ENCODE measurements around the gene LINC00237.

The LINC00237 gene

GRCh38 chr20:21125072-21125848 is 19.1 kb upstream of the LINC00237 start:
- DNase-seq (ENCODE audit: low spot score) = no peak

GRCh38 chr20:21124190-21124589 is 18.0 kb upstream of the LINC00237 start:
- DNase-seq (ENCODE audit: low spot score) = no peak

- no peak for DNase-seq (ENCODE audit: low spot score)
Measured at GRCh38 chr20:21118782-21119181, 12.6 kb upstream of the LINC00237 start.

GRCh38 chr20:21118138-21118537 is 12.0 kb upstream of the LINC00237 start:
- no peak for DNase-seq (ENCODE audit: low spot score)

GRCh38 chr20:21117521-21117920 is 11.4 kb upstream of the LINC00237 start:
- DNase-seq (ENCODE audit: low spot score) = no peak

- DNase-seq (ENCODE audit: low spot score) = no peak
Measured at GRCh38 chr20:21114584-21114983, 8.4 kb upstream of the LINC00237 start.

- DNase-seq (ENCODE audit: low spot score) = no peak
Measured at GRCh38 chr20:21113697-21114096, 7.5 kb upstream of the LINC00237 start.

GRCh38 chr20:21111416-21111815 is 5.3 kb upstream of the LINC00237 start:
- no peak for DNase-seq (ENCODE audit: low spot score)

GRCh38 chr20:21110811-21111210 is 4.7 kb upstream of the LINC00237 start:
- no peak for DNase-seq (ENCODE audit: low spot score)

GRCh38 chr20:21109144-21109543 is 3.0 kb upstream of the LINC00237 start:
- no peak for DNase-seq (ENCODE audit: low spot score)

- DNase-seq (ENCODE audit: low spot score) = no peak
Measured at GRCh38 chr20:21105429-21106170, 558 bp downstream of the LINC00237 start.

GRCh38 chr20:21104921-21105320 is 1.2 kb downstream of the LINC00237 start:
- DNase-seq (ENCODE audit: low spot score) = no peak

- no peak for DNase-seq (ENCODE audit: low spot score)
Measured at GRCh38 chr20:21104466-21104761, 1.7 kb downstream of the LINC00237 start.

GRCh38 chr20:21103582-21104465 is 2.3 kb downstream of the LINC00237 start:
- DNase-seq (ENCODE audit: low spot score) = no peak

- DNase-seq (ENCODE audit: low spot score) = peak; percentile 37
Measured at GRCh38 chr20:21102603-21103311, 3.4 kb downstream of the LINC00237 start.

GRCh38 chr20:21101932-21102575 is 4.1 kb downstream of the LINC00237 start:
- no peak for DNase-seq (ENCODE audit: low spot score)

- DNase-seq (ENCODE audit: low spot score) = no peak
Measured at GRCh38 chr20:21101453-21101931, 4.7 kb downstream of the LINC00237 start.

- DNase-seq (ENCODE audit: low spot score) = peak; percentile 21
Measured at GRCh38 chr20:21100578-21101452, 5.3 kb downstream of the LINC00237 start.

GRCh38 chr20:21099751-21100577 is 6.2 kb downstream of the LINC00237 start:
- peak; percentile 49 for DNase-seq (ENCODE audit: low spot score)
